Prostate gland (tissue), 2 donors: ENCODE measurements around the gene ARFGAP1.

Experiments
- POLR2A ChIP-seq: fragments of 450-650 bp; IDR thresholded peaks from one replicate; pipeline ENCODE4 v1.6.1; 2016; ENCODE audit warnings: antibody characterized with exemption, mild to moderate bottlenecking
- POLR2AphosphoS5 ChIP-seq: sonication (generic); formaldehyde crosslinking; IDR thresholded peaks from one replicate; pipeline ENCODE4 v1.6.1; 2017; ENCODE audit warnings: antibody characterized with exemption
- TF ChIP-seq, protein P1 (sequence below), 4 experiments: fragments of 200-600 bp in 2 of 4; fragments of 450-650 bp in 2 of 4; sonication (generic) in 2 of 4; IDR thresholded peaks; 1 replicate in 3 of 4; 2 replicates in 1 of 4; pipeline ENCODE4 v1.5.1; 2016 to 2019; ENCODE audit warnings: antibody characterized with exemption in 4 of 4, mild to moderate bottlenecking in 2 of 4, moderate library complexity in 2 of 4

DNA sequence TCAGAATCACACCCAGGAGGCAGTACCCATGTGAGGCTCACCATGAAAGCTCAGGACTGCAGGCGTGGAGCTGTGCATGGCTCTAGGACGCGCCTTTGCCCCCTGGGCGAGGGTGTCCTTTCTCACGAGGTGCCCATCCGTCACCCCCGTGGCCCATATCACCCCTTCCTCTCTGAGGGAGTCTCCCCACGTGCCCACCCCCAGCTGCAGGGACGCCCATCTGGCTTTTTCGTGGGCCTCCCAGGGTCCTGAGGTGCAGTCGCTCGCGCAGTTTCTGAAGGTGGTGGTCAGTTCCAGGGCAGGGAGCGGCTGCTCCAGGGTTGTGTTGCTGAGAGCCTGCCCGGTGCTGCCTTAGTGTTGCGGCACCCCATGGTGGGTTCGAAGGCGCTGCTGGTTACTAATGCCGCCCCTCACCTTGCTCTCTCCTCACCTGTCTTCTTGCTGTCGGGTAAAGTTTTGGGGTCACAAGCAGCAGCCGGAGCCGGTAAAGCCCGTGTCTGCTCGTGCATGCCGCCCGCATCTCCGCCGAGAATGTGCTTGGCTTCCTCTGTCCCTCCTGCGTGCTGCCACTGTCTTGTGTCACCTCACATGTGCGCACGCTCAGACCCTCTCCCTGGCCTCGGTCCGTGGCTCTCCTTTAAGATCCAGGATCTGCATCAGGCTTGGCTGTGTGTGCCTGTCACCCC, 10.9 kb downstream of the ARFGAP1 start:
- TF ChIP-seq, protein P1, sequence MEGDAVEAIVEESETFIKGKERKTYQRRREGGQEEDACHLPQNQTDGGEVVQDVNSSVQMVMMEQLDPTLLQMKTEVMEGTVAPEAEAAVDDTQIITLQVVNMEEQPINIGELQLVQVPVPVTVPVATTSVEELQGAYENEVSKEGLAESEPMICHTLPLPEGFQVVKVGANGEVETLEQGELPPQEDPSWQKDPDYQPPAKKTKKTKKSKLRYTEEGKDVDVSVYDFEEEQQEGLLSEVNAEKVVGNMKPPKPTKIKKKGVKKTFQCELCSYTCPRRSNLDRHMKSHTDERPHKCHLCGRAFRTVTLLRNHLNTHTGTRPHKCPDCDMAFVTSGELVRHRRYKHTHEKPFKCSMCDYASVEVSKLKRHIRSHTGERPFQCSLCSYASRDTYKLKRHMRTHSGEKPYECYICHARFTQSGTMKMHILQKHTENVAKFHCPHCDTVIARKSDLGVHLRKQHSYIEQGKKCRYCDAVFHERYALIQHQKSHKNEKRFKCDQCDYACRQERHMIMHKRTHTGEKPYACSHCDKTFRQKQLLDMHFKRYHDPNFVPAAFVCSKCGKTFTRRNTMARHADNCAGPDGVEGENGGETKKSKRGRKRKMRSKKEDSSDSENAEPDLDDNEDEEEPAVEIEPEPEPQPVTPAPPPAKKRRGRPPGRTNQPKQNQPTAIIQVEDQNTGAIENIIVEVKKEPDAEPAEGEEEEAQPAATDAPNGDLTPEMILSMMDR (IDR thresholded peaks at IDR 0.05): no peak
- TF ChIP-seq POLR2AphosphoS5 (no peak), POLR2A (no peak)
